K562 (cell line): ENCODE results near the gene B4GALNT4. TPM values are rescaled to one million over a fixed set of nuclear protein-coding genes. Genes with fewer than 3 reads are reported as not detected.
A peak's percentile ranks its signal among the peaks of the same experiment; 100 is the strongest.

Source experiments
- BMI1 ChIP-seq: fragments of 150-350 bp; IDR thresholded peaks from 2 replicates; pipeline ENCODE4 v1.6.1; 2014; ENCODE audit warnings: low read length
- BRCA1 ChIP-seq, 2 experiments: fragments of 450-650 bp in 1 of 2; sonication (generic) in 1 of 2; formaldehyde crosslinking in 1 of 2; IDR thresholded peaks; 2 replicates each; pipeline versions ENCODE4 v1.5.0 to v1.6.1; 2017 to 2020; ENCODE audit warnings: mild to moderate bottlenecking in 1 of 2, missing genetic modification reagents in 1 of 2
- CCAR2 ChIP-seq: fragments of 200-400 bp; formaldehyde crosslinking; IDR thresholded peaks from 2 replicates; pipeline ENCODE4 v1.6.1; 2017; ENCODE audit warnings: mild to moderate bottlenecking, low read depth, low read length
- CHD4 ChIP-seq: fragments of 200-600 bp; sonication (generic); IDR thresholded peaks from 3 replicates; pipeline ENCODE4 v1.6.1; 2012; ENCODE audit warnings: low read depth, mild to moderate bottlenecking, mixed read lengths, low read length, inconsistent platforms; ENCODE audit not compliant: insufficient read depth, insufficient replicate concordance, poor library complexity, severe bottlenecking
- HNRNPL ChIP-seq: fragments of 200-400 bp; formaldehyde crosslinking; IDR thresholded peaks from 2 replicates; pipeline ENCODE4 v1.6.1; 2017; ENCODE audit warnings: low read depth, mild to moderate bottlenecking, low read length
- KHSRP ChIP-seq: fragments of 450-650 bp; IDR thresholded peaks from 2 replicates; pipeline ENCODE4 v1.6.1; 2017
- MAFK ChIP-seq: IDR thresholded peaks from 2 replicates; pipeline ENCODE4 v1.6.1; 2011; ENCODE audit warnings: low read length, improper control_type of control experiment
- MBD1 ChIP-seq: fragments of 250-450 bp; sonication (Bioruptor Pico); IDR thresholded peaks from 2 replicates; pipeline ENCODE4 v1.8.0; 2022; ENCODE audit warnings: inconsistent platforms
- MCM2 ChIP-seq: fragments of 450-650 bp; IDR thresholded peaks from 2 replicates; pipeline ENCODE4 v1.6.1; 2017; ENCODE audit warnings: low read depth, mild to moderate bottlenecking
- MTA1 ChIP-seq: fragments of 450-650 bp; IDR thresholded peaks from 2 replicates; pipeline ENCODE4 v1.6.1; 2017; ENCODE audit warnings: borderline replicate concordance
- MTA2 ChIP-seq: fragments of 450-650 bp; IDR thresholded peaks from 2 replicates; pipeline ENCODE4 v1.6.1; 2016; ENCODE audit warnings: low read depth
- NCOA1 ChIP-seq: fragments of 450-650 bp; IDR thresholded peaks from 2 replicates; pipeline ENCODE4 v1.6.1; 2016; ENCODE audit warnings: low read depth
- OTX1 ChIP-seq: fragments of 450-650 bp; formaldehyde crosslinking; IDR thresholded peaks from 2 replicates; pipeline ENCODE4 v1.4.0; 2022; ENCODE audit warnings: mild to moderate bottlenecking
- RBM39 ChIP-seq: fragments of 200-400 bp; formaldehyde crosslinking; optimal IDR thresholded peaks from 2 replicates; pipeline ENCODE3; 2018; ENCODE audit warnings: low read depth, low read length
- SPI1 ChIP-seq: IDR thresholded peaks from 2 replicates; pipeline ENCODE4 v1.6.1; 2011; ENCODE audit warnings: low read depth, low read length, control low read depth, borderline replicate concordance
- U2AF2 ChIP-seq: fragments of 200-400 bp; formaldehyde crosslinking; optimal IDR thresholded peaks from 2 replicates; pipeline ENCODE3; 2017; ENCODE audit warnings: low read depth, mild to moderate bottlenecking, low read length
- XRCC4 ChIP-seq: IDR thresholded peaks from one replicate; pipeline ENCODE4 v1.6.1; 2011; ENCODE audit not compliant: insufficient read depth, insufficient read length; ENCODE audit errors: extremely low read depth
- ZBTB1 ChIP-seq: sonication (generic); formaldehyde crosslinking; IDR thresholded peaks from 2 replicates; pipeline ENCODE4 v1.8.1; 2023; ENCODE audit warnings: missing genetic modification reagents, low read depth, mild to moderate bottlenecking, borderline replicate concordance
- ZKSCAN3 ChIP-seq: fragments of 250-450 bp; sonication (Bioruptor Pico); IDR thresholded peaks from 2 replicates; pipeline ENCODE4 v1.4.0; 2020
- ZNF174 ChIP-seq: fragments of 250-450 bp; sonication (Bioruptor Pico); IDR thresholded peaks from 2 replicates; pipeline ENCODE4 v1.4.0; 2020; ENCODE audit warnings: mild to moderate bottlenecking
- ZNF282 ChIP-seq: sonication (generic); formaldehyde crosslinking; IDR thresholded peaks from 2 replicates; pipeline ENCODE4 v1.8.1; 2023; ENCODE audit warnings: missing genetic modification reagents
- ZNF561 ChIP-seq: fragments of 450-650 bp; formaldehyde crosslinking; conservative IDR thresholded peaks from 2 replicates; pipeline ENCODE4 v1.4.0; 2020; ENCODE audit warnings: mild to moderate bottlenecking, moderate library complexity
- ZNF778 ChIP-seq: fragments of 450-650 bp; formaldehyde crosslinking; IDR thresholded peaks from 2 replicates; pipeline ENCODE4 v1.4.0; 2020; ENCODE audit warnings: mild to moderate bottlenecking, moderate library complexity
- polyA plus RNA-seq, 8 experiments: library from polyadenylated mRNA; depleted of rRNA in 4 of 8; stranded (reverse) in 5 of 8; unstranded in 3 of 8; fragments of >200 nt; fragmentation: Nextera tagmentation in 2 of 8; fragmentation: Illumina TruSeq in 1 of 8; extraction: Ambion mirVana in 2 of 8; extraction: Trizol in 1 of 8; gene quantifications; 2 replicates each; pipeline versions ENCODE4 v1.2.1 to v1.2.3, GENCODE V29; 2011 to 2014; ENCODE audit warnings: inconsistent platforms in 1 of 8, missing spikeins in 1 of 8
- total RNA-seq, 7 experiments: library from RNA; depleted of rRNA in 6 of 7; stranded (reverse); fragments of >200 nt in 6 of 7; fragmentation: Illumina TruSeq in 2 of 7; extraction: Trizol in 2 of 7; gene quantifications; 2 replicates each; pipeline versions ENCODE4 v1.2.1 to v1.2.3, GENCODE V29; 2011 to 2021; ENCODE audit warnings: low replicate concordance in 1 of 7
- TF ChIP-seq, protein P1 (sequence below): sonication (generic); formaldehyde crosslinking; IDR thresholded peaks from 2 replicates; pipeline ENCODE4 v1.8.1; 2023; ENCODE audit warnings: mild to moderate bottlenecking, missing genetic modification reagents
- TF ChIP-seq, protein P2 (sequence below): fragments of 250-450 bp; sonication (Bioruptor Pico); IDR thresholded peaks from 2 replicates; pipeline ENCODE4 v1.5.0; 2020; ENCODE audit warnings: mild to moderate bottlenecking, borderline replicate concordance

The B4GALNT4 gene
- total and polyA plus RNA-seq, 9 of the 15 experiments (the other 6 are each of a cell fraction or from before 2014, with no cell fraction given): 0.20 to 37.1 (median 10.8) TPM; not detected in 1

- TF ChIP-seq CCAR2 (no peak), BMI1 (no peak), ZKSCAN3 (CRISPR knock-in tag) (no peak), BRCA1 (IDR thresholded peaks at IDR 0.05) (no peak), BRCA1 (CRISPR knock-in tag; IDR thresholded peaks at IDR 0.05) (no peak), RBM39 (no peak), ZNF282 (CRISPR knock-in tag) (0 out of 2 replicates have a peak, but pooled peaks have one; percentile 41), KHSRP (no peak), XRCC4 (no peak), ZNF778 (CRISPR knock-in tag) (no peak), ZBTB1 (CRISPR knock-in tag) (peak; percentile 99), MAFK (no peak), U2AF2 (no peak), CHD4 (no peak), ZNF561 (CRISPR knock-in tag) (no peak), NCOA1 (no peak), MTA2 (no peak), MTA1 (no peak), MBD1 (CRISPR knock-in tag) (no peak), SPI1 (no peak), OTX1 (peak; percentile 68; the same call in 1 of the 2 replicates), MCM2 (no peak), HNRNPL (peak; percentile 54; the same call in 1 of the 2 replicates), ZNF174 (CRISPR knock-in tag) (no peak)
- TF ChIP-seq, protein P1, sequence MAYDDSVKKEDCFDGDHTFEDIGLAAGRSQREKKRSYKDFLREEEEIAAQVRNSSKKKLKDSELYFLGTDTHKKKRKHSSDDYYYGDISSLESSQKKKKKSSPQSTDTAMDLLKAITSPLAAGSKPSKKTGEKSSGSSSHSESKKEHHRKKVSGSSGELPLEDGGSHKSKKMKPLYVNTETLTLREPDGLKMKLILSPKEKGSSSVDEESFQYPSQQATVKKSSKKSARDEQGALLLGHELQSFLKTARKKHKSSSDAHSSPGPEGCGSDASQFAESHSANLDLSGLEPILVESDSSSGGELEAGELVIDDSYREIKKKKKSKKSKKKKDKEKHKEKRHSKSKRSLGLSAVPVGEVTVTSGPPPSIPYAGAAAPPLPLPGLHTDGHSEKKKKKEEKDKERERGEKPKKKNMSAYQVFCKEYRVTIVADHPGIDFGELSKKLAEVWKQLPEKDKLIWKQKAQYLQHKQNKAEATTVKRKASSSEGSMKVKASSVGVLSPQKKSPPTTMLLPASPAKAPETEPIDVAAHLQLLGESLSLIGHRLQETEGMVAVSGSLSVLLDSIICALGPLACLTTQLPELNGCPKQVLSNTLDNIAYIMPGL (CRISPR knock-in tag): no peak
- TF ChIP-seq, protein P2, sequence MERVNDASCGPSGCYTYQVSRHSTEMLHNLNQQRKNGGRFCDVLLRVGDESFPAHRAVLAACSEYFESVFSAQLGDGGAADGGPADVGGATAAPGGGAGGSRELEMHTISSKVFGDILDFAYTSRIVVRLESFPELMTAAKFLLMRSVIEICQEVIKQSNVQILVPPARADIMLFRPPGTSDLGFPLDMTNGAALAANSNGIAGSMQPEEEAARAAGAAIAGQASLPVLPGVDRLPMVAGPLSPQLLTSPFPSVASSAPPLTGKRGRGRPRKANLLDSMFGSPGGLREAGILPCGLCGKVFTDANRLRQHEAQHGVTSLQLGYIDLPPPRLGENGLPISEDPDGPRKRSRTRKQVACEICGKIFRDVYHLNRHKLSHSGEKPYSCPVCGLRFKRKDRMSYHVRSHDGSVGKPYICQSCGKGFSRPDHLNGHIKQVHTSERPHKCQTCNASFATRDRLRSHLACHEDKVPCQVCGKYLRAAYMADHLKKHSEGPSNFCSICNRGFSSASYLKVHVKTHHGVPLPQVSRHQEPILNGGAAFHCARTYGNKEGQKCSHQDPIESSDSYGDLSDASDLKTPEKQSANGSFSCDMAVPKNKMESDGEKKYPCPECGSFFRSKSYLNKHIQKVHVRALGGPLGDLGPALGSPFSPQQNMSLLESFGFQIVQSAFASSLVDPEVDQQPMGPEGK (CRISPR knock-in tag): no peak
Observed at GRCh38 chr11:394034-394857, 24.9 kb downstream of the B4GALNT4 start, which contains the start of gene PKP3 (continued).
